ENCODE data around the gene GPC4. TPM values are rescaled to one million over a fixed set of nuclear protein-coding genes. Genes with fewer than 3 reads are reported as not detected.

The GPC4 gene
- total RNA-seq, 4 donors from 2014 or later = 7.8 to 15.7 (median 12.7) TPM

DNA sequence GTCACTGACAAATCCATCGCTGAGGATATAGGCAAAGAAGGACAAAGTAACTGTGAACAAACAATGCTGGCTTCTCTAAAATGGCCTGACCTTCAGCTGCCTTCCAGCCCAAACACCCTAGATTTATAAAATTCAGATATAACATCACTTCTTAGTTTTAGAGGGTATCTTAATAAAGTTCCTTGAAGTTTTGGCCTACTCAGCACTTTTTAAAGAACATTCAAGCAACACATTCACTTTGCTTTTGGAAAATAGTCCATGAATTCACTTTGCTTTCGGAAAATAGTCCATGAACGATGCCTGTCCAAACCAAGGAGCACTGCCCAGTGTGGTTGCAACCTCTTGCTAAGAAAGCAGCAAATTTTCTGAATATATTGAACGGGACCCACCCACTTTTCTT lies 142.1 kb downstream of the GPC4 start:
- no peak for TF ChIP-seq EP300 (IDR thresholded peaks at IDR 0.05; ENCODE audit: low read depth)
- no peak for TF ChIP-seq POLR2A (IDR thresholded peaks at IDR 0.05)
- TF ChIP-seq, protein P1, sequence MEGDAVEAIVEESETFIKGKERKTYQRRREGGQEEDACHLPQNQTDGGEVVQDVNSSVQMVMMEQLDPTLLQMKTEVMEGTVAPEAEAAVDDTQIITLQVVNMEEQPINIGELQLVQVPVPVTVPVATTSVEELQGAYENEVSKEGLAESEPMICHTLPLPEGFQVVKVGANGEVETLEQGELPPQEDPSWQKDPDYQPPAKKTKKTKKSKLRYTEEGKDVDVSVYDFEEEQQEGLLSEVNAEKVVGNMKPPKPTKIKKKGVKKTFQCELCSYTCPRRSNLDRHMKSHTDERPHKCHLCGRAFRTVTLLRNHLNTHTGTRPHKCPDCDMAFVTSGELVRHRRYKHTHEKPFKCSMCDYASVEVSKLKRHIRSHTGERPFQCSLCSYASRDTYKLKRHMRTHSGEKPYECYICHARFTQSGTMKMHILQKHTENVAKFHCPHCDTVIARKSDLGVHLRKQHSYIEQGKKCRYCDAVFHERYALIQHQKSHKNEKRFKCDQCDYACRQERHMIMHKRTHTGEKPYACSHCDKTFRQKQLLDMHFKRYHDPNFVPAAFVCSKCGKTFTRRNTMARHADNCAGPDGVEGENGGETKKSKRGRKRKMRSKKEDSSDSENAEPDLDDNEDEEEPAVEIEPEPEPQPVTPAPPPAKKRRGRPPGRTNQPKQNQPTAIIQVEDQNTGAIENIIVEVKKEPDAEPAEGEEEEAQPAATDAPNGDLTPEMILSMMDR (IDR thresholded peaks at IDR 0.05) = no peak
- TF ChIP-seq POLR2AphosphoS5 (IDR thresholded peaks at IDR 0.05) = no peak
- intact Hi-C loops (cut with DNase I; ENCODE audit: low total_unique reads) = no loop called here
- no peak for DNase-seq
- Histone ChIP-seq H3K9me3 (no peaks in the 10 kb centered on the region), H3K27me3 (no peaks in the 10 kb centered on the region), H3K27ac (no peak overlapping the region), H3K36me3 (no peaks in the 10 kb centered on the region), H3K4me3 (no peak overlapping the region), H3K4me1 (no peaks in the 10 kb centered on the region)
- WGBS, 2 donors (ENCODE audit: low coverage in 1 of 2) = 86% methylated on average over 4 of the region's 4 CpGs; no CpG with 5 or more reads in 1 of the 2 donors
- in situ Hi-C loops (cut with MboI; ENCODE audit: low pct_ligation_motif_present in 1 of 4, low pct_unique_long_range_greater_than_20kb in 1 of 4, low sequenced_read_pairs in 3 of 4) = no loop called here

- H3K9me3 ChIP-seq = no peaks in the 10 kb centered on the region
- DNase-seq = no peak
- in situ Hi-C loops (cut with MboI; ENCODE audit: low pct_ligation_motif_present in 1 of 4, low pct_unique_long_range_greater_than_20kb in 1 of 4, low sequenced_read_pairs in 3 of 4) = no loop called here
- no peak overlapping the region for H3K27ac ChIP-seq
- intact Hi-C loops (cut with DNase I; ENCODE audit: low total_unique reads) = no loop called here
- no peak overlapping the region for H3K4me3 ChIP-seq
- no peaks in the 10 kb centered on the region for H3K4me1 ChIP-seq
- no peak for TF ChIP-seq POLR2A (IDR thresholded peaks at IDR 0.05)
- no peak for TF ChIP-seq POLR2AphosphoS5 (IDR thresholded peaks at IDR 0.05)
- TF ChIP-seq EP300 (IDR thresholded peaks at IDR 0.05; ENCODE audit: low read depth) = no peak
- TF ChIP-seq, protein P1 (IDR thresholded peaks at IDR 0.05) = no peak
- WGBS, 2 donors (ENCODE audit: low coverage in 1 of 2) = 72% methylated on average over 2 of the region's 2 CpGs; no CpG with 5 or more reads in 1 of the 2 donors
- H3K27me3 ChIP-seq = no peaks in the 10 kb centered on the region
- no peaks in the 10 kb centered on the region for H3K36me3 ChIP-seq
Observed at GRCh38 chrX:133269168-133269567, 146.1 kb downstream of the GPC4 start.

- TF ChIP-seq, protein P1 (IDR thresholded peaks at IDR 0.05) = no peak
- TF ChIP-seq POLR2AphosphoS5 (IDR thresholded peaks at IDR 0.05) (no peak), POLR2A (IDR thresholded peaks at IDR 0.05) (no peak), EP300 (IDR thresholded peaks at IDR 0.05; ENCODE audit: low read depth) (no peak)
- Histone ChIP-seq H3K27me3 (no peaks in the 10 kb centered on the region), H3K36me3 (no peaks in the 10 kb centered on the region), H3K27ac (no peak overlapping the region), H3K4me1 (no peaks in the 10 kb centered on the region), H3K9me3 (no peaks in the 10 kb centered on the region), H3K4me3 (no peak overlapping the region)
- in situ Hi-C loops (cut with MboI; ENCODE audit: low pct_ligation_motif_present in 1 of 4, low pct_unique_long_range_greater_than_20kb in 1 of 4, low sequenced_read_pairs in 3 of 4) = no loop called here
- intact Hi-C loops (cut with DNase I; ENCODE audit: low total_unique reads) = no loop called here
- WGBS, 2 donors (ENCODE audit: low coverage in 1 of 2) = 84 to 95% methylated on average over 2 of the region's 2 CpGs
- no peak for DNase-seq
Observed at GRCh38 chrX:133267621-133268020, 147.7 kb downstream of the GPC4 start.

GRCh38 chrX:133265331-133265730 lies 150.0 kb downstream of the GPC4 start:
- in situ Hi-C loops (cut with MboI; ENCODE audit: low pct_ligation_motif_present in 1 of 4, low pct_unique_long_range_greater_than_20kb in 1 of 4, low sequenced_read_pairs in 3 of 4) = no loop called here
- no peak for DNase-seq
- H3K36me3 ChIP-seq = no peaks in the 10 kb centered on the region
- 61% methylated on average over 13 of the region's 13 CpGs; no CpG with 5 or more reads in 1 of the 2 donors for WGBS, 2 donors (ENCODE audit: low coverage in 1 of 2)
- no peak overlapping the region for H3K4me3 ChIP-seq
- intact Hi-C loops (cut with DNase I; ENCODE audit: low total_unique reads) = no loop called here
- no peaks in the 10 kb centered on the region for H3K27me3 ChIP-seq
- TF ChIP-seq, protein P1 (IDR thresholded peaks at IDR 0.05) = no peak
- no peak for TF ChIP-seq POLR2A (IDR thresholded peaks at IDR 0.05)
- no peak for TF ChIP-seq POLR2AphosphoS5 (IDR thresholded peaks at IDR 0.05)
- TF ChIP-seq EP300 (IDR thresholded peaks at IDR 0.05; ENCODE audit: low read depth) = no peak
- no peak overlapping the region for H3K27ac ChIP-seq
- H3K4me1 ChIP-seq = no peaks in the 10 kb centered on the region
- H3K9me3 ChIP-seq = no peaks in the 10 kb centered on the region
